SU-DHL-6 (cell line): ENCODE measurements around the gene RASGRF1.

Experiments used
- H2AFZ ChIP-seq: fragments of 200-600 bp; sonication (generic); 2 replicates; pipeline ENCODE4 v1.6.1; 2014; ENCODE audit warnings: low read depth, mild to moderate bottlenecking, moderate library complexity, mixed read lengths, antibody characterized with exemption, low read length; ENCODE audit not compliant: severe bottlenecking
- H3F3A ChIP-seq: fragments of 200-600 bp; shearing (Covaris generic); 2 replicates; pipeline ENCODE4 v1.6.0; 2016; ENCODE audit warnings: antibody characterized with exemption, mild to moderate bottlenecking; ENCODE audit not compliant: insufficient read depth
- H3K27ac ChIP-seq: fragments of 200-600 bp; sonication (generic); 2 replicates; pipeline ENCODE4 v1.5.1; 2016; ENCODE audit warnings: low read depth, mild to moderate bottlenecking, low read length, moderate library complexity, mixed read lengths
- H3K27me3 ChIP-seq: fragments of 200-600 bp; sonication (generic), shearing (Covaris generic); 2 replicates; pipeline ENCODE4 v1.6.0; 2014; ENCODE audit warnings: mild to moderate bottlenecking, low read length
- H3K36me3 ChIP-seq: fragments of 200-600 bp; sonication (generic); 2 replicates; pipeline ENCODE4 v1.6.1; 2014; ENCODE audit warnings: mild to moderate bottlenecking, low read length, mixed read lengths
- H3K4me2 ChIP-seq: fragments of 300-600, 200-600 bp; shearing (Covaris generic), sonication (generic); 2 replicates; pipeline ENCODE4 v1.6.0; 2014; ENCODE audit warnings: low read length, low read depth, mild to moderate bottlenecking; ENCODE audit not compliant: poor library complexity, severe bottlenecking
- H3K4me3 ChIP-seq: fragments of 200-600 bp; sonication (generic); 2 replicates; pipeline ENCODE4 v1.5.1; 2014; ENCODE audit warnings: antibody characterized with exemption, low read length, mild to moderate bottlenecking, mixed read lengths; ENCODE audit not compliant: insufficient read depth, poor library complexity, severe bottlenecking
- H3K79me2 ChIP-seq: fragments of 200-600 bp; sonication (generic); 2 replicates; pipeline ENCODE4 v1.6.1; 2014; ENCODE audit warnings: mild to moderate bottlenecking, low read length, moderate library complexity; ENCODE audit not compliant: insufficient read depth
- H3K9ac ChIP-seq: fragments of 200-600 bp; sonication (generic); 2 replicates; pipeline ENCODE4 v1.7.0; 2014; ENCODE audit warnings: mild to moderate bottlenecking, low read length
- H3K9me2 ChIP-seq: fragments of 200-600 bp; sonication (generic); replicated peaks from 2 replicates; pipeline ENCODE4 v1.6.1; 2014; ENCODE audit warnings: low read length; ENCODE audit not compliant: insufficient read depth
- H3K9me3 ChIP-seq: fragments of 200-600 bp; sonication (generic); 2 replicates; pipeline ENCODE4 v1.6.1; 2014; ENCODE audit warnings: low read length, mixed read lengths; ENCODE audit not compliant: insufficient read depth
- H4K20me1 ChIP-seq: fragments of 200-600 bp; sonication (generic); 2 replicates; pipeline ENCODE4 v1.6.1; 2014; ENCODE audit warnings: low read depth, mild to moderate bottlenecking, antibody characterized with exemption, low read length, moderate library complexity, mixed read lengths
- EZH2phosphoT487 ChIP-seq: fragments of 200-600 bp; sonication (generic), shearing (Covaris generic); conservative IDR thresholded peaks from 2 replicates; pipeline ENCODE4 v1.6.1; 2018; ENCODE audit warnings: mild to moderate bottlenecking, antibody characterized with exemption, low read length, moderate library complexity, mixed read lengths
- TF ChIP-seq, protein P1 (sequence below): fragments of 200-600 bp; sonication (generic); IDR thresholded peaks from one replicate; pipeline ENCODE4 v1.5.1; 2017; ENCODE audit warnings: antibody characterized with exemption, mild to moderate bottlenecking, low read length, moderate library complexity; ENCODE audit not compliant: insufficient read depth, poor library complexity, severe bottlenecking

The RASGRF1 gene

GRCh38 chr15:79047676-79048439 is 42.7 kb downstream of the RASGRF1 start:
- H3K9me3 ChIP-seq: no peaks in the 10 kb centered on the region
- TF ChIP-seq, protein P1, sequence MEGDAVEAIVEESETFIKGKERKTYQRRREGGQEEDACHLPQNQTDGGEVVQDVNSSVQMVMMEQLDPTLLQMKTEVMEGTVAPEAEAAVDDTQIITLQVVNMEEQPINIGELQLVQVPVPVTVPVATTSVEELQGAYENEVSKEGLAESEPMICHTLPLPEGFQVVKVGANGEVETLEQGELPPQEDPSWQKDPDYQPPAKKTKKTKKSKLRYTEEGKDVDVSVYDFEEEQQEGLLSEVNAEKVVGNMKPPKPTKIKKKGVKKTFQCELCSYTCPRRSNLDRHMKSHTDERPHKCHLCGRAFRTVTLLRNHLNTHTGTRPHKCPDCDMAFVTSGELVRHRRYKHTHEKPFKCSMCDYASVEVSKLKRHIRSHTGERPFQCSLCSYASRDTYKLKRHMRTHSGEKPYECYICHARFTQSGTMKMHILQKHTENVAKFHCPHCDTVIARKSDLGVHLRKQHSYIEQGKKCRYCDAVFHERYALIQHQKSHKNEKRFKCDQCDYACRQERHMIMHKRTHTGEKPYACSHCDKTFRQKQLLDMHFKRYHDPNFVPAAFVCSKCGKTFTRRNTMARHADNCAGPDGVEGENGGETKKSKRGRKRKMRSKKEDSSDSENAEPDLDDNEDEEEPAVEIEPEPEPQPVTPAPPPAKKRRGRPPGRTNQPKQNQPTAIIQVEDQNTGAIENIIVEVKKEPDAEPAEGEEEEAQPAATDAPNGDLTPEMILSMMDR: no peak
- no peak for TF ChIP-seq EZH2phosphoT487
- H3K27me3 ChIP-seq: no peaks in the 10 kb centered on the region
- no peak overlapping the region for H2AFZ ChIP-seq
- no peaks in the 10 kb centered on the region for H3K79me2 ChIP-seq
- no peaks in the 10 kb centered on the region for H4K20me1 ChIP-seq
- no peak overlapping the region for H3K4me3 ChIP-seq
- no peaks in the 10 kb centered on the region for H3K9me2 ChIP-seq
- H3K9ac ChIP-seq: no peak overlapping the region
- H3K4me2 ChIP-seq: no peak overlapping the region
- no peaks in the 10 kb centered on the region for H3F3A ChIP-seq
- no peaks in the 10 kb centered on the region for H3K36me3 ChIP-seq
- no peak overlapping the region for H3K27ac ChIP-seq

- Histone ChIP-seq H3K4me2 (no peak overlapping the region), H3F3A (no peaks in the 10 kb centered on the region), H3K9me3 (peaks cover 6% of the 10 kb centered on the region; the same call in 1 of the 2 replicates), H3K9me2 (no peaks in the 10 kb centered on the region), H3K36me3 (no peaks in the 10 kb centered on the region), H3K4me3 (no peak overlapping the region), H3K79me2 (no peaks in the 10 kb centered on the region), H4K20me1 (no peaks in the 10 kb centered on the region), H2AFZ (no peak overlapping the region), H3K27me3 (no peaks in the 10 kb centered on the region), H3K27ac (no peak overlapping the region), H3K9ac (no peak overlapping the region)
- TF ChIP-seq EZH2phosphoT487: no peak
- TF ChIP-seq, protein P1: no peak
These were observed 43.7 kb downstream of the RASGRF1 start for GRCh38 chr15:79046691-79047404.

DNA sequence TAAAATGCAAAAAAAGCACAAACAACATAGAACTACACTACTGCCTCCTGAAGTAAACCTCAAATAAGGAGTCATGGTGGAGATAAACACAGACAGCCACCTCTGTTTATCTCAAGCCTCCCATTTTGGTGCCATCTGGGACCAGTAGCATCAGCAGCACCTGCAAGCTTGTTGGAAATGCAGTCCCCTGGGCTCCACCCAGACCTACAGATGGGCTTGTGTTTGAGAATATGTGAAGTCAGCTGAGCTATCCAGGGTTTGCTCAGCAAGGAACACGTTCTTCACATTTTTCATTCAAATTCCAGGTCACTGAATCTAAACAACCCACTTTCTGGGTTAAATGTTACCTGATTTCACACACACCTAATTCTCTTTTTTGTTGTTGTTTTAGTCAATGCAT is 45.5 kb downstream of the RASGRF1 start:
- Histone ChIP-seq H3K9me3 (peaks cover 6% of the 10 kb centered on the region; the same call in 1 of the 2 replicates), H3K9me2 (no peaks in the 10 kb centered on the region), H2AFZ (no peak overlapping the region), H3K36me3 (no peaks in the 10 kb centered on the region), H3K27ac (no peak overlapping the region), H3K79me2 (no peaks in the 10 kb centered on the region), H3K9ac (no peak overlapping the region), H3F3A (no peaks in the 10 kb centered on the region), H3K4me2 (no peak overlapping the region), H3K27me3 (no peaks in the 10 kb centered on the region), H4K20me1 (no peaks in the 10 kb centered on the region), H3K4me3 (no peak overlapping the region)
- TF ChIP-seq, protein P1: no peak
- no peak for TF ChIP-seq EZH2phosphoT487
